ENCODE measurements around the gene BZW2.
A peak's percentile ranks its signal among the peaks of the same experiment; 100 is the strongest.
"Not testable (repeated sequence)": the region's sequence is repeated elsewhere in the genome, so short reads cannot be mapped to it uniquely, and the experiment has no call there.

Gene BZW2

GRCh38 chr7:16675277-16675676 is 29.3 kb downstream of the BZW2 start:
- no peak for DNase-seq

- DNase-seq = no peak
Measured at GRCh38 chr7:16677978-16678494, 32.1 kb downstream of the BZW2 start.

- DNase-seq = not testable (repeated sequence)
Measured at GRCh38 chr7:16678645-16679566, 32.9 kb downstream of the BZW2 start.

GRCh38 chr7:16684935-16685334 is 39.0 kb downstream of the BZW2 start:
- no peak for DNase-seq

- DNase-seq = no peak
Measured at GRCh38 chr7:16685535-16685934, 39.6 kb downstream of the BZW2 start.

- no peak for DNase-seq
Measured at GRCh38 chr7:16688249-16688648, 42.3 kb downstream of the BZW2 start.

- no peak for DNase-seq
Measured at GRCh38 chr7:16691241-16691640, 45.3 kb downstream of the BZW2 start.

GRCh38 chr7:16693601-16694318 is 47.8 kb downstream of the BZW2 start:
- no peak for DNase-seq

- no peak for DNase-seq
Measured at GRCh38 chr7:16694806-16695205, 48.8 kb downstream of the BZW2 start.

- DNase-seq = peak; percentile 12
Measured at GRCh38 chr7:16695621-16696237, 49.7 kb downstream of the BZW2 start.

GRCh38 chr7:16697507-16698199 is 51.7 kb downstream of the BZW2 start:
- DNase-seq = peak; percentile 29

GRCh38 chr7:16698200-16698905 is 52.4 kb downstream of the BZW2 start:
- peak; percentile 20 for DNase-seq

- DNase-seq = no peak
Measured at GRCh38 chr7:16702441-16702840, 56.5 kb downstream of the BZW2 start.

GRCh38 chr7:16708511-16708910 is 62.5 kb downstream of the BZW2 start:
- no peak for DNase-seq

- peak; percentile 79 for DNase-seq
Measured at GRCh38 chr7:16708980-16709379, 63.0 kb downstream of the BZW2 start.

GRCh38 chr7:16710651-16711050 is 64.7 kb downstream of the BZW2 start:
- no peak for DNase-seq

- DNase-seq = no peak
Measured at GRCh38 chr7:16711730-16712129, 65.7 kb downstream of the BZW2 start.

GRCh38 chr7:16712916-16713315 is 66.9 kb downstream of the BZW2 start:
- DNase-seq = no peak

GRCh38 chr7:16715928-16716327 is 69.9 kb downstream of the BZW2 start:
- DNase-seq = no peak

GRCh38 chr7:16718111-16718656 is 72.2 kb downstream of the BZW2 start:
- no peak for DNase-seq

GRCh38 chr7:16719699-16720098 is 73.7 kb downstream of the BZW2 start:
- no peak for DNase-seq

- no peak for DNase-seq
Measured at GRCh38 chr7:16721541-16721940, 75.6 kb downstream of the BZW2 start.

All from amniotic stem cell (primary cell).